NCI-H82 treated with DMSO at 0.1 percent for 48 hours (cell line): ENCODE measurements around the gene DAP.
"Not testable (repeated sequence)": the region's sequence is repeated elsewhere in the genome, so short reads cannot be mapped to it uniquely, and the experiment has no call there.

Source experiments
- DNase-seq: peaks from one replicate; lab custom pipeline; 2025; ENCODE audit not compliant: unreplicated experiment; lab: John Stamatoyannopoulos, UW

Gene DAP

DNA sequence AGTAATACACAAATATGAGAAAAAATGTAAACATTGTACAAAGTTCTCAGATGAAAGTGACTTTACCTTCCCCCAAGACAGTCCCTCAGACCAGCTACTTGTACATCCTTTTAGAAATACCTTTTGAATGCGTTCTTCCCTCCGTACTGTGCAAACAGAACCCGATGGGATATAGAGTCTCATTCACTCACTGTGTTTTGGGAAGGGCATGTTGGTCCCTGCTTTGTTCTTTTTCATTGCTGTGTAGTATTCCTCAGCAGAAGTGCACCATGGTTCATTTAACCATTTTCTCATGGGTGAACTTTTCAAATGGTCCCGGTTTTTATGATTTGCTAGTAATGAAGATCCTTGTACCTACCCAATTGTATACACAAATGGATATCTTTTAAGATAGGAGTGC is 102.8 kb downstream of the DAP start:
- DNase-seq, result no peak

DNA sequence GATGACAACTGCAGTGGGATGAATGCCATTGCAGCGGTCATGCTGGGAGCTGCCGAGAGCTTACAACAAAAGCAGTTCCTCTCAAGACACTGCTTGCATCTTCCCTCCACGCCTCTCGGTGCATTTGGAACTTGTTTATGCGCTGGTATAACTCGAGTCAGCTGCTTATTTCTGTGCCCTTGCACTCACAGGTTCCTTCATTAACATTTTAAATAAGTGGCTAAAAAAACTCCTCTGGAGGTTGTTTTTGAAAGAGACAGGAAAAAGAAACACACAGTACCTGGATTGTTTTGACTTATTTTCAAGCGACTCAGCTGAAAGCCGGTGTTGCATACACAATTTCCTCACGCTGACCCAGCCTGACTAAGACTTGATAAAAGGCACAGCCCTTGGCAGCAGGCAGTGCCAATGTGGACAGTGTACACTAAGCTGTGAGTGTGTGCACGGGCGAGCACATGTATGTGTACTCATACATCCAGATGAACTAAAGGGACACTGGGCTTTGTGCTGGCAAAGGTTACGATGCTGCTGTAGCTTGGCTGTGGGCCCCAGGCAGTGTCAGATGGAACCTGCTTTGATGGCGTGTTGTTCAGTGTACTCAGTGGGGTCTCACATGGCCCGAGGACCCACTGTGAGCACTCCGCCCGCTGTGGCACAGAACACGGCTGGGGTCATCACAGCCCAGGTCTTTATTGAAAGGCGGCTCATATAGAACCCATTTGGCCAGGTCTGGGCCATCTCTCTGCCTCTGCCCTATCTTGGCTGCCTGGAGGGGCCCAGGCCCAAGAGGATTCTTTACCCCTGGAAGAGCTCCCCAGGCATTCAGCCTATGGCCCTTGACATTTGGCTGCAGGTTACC is 104.8 kb downstream of the DAP start:
- no peak for DNase-seq

DNA sequence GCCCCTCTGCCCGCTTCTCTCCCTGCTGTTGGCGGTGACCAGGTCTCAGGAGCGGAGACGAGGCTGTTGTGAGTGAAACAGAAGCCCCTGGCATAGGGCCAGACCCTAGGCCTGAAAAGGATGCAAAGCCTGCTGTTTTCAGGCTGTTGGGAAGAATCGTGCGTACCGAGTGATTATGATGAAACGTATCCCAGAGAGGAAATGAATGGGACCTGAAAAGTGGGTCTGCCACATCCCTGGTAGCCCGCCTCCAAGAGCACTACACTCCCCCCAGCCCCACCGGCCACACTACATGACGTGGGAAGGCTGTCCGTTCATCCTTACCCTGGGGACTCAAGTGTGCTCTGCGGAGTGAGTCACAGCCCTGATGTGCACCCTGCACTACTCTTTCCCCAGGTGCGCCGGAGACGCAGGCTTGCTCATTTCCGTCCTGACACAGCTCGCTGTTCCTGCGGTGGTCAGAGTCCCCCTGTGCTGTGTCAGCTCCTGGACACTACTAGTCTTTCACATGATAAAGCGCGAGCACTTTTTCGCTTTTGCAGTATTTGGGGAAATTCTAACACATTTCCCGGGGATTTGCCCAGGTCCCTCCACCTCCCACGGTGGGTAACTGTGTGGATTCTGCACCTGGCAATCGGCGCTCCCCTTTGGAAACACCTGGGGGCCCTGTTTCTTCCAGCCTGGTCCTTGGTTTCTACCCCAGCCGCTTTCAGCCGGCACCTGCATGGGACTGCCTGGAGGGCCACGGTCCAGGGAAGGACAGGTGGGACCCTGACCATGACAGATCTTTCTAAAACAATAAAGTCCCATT is 105.7 kb downstream of the DAP start:
- no peak for DNase-seq

DNA sequence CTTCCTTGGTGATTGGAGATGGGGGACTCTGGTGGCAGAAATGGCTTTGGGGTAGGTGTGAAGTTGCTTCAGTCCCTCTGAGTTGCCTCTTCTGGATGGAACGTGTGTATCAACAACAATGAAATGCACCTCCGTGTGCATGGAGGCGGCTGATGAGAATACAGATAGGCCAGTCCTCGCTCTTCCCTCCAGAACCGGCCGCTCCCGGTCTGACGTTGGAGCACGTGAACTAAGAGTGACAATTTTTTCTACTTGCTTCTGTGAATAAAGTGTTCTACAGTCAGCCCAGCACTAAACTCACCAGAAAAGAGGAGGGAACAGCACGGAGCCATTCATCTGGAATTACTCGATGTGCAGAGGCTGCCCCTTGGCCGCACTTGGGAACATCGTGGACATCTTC is 106.5 kb downstream of the DAP start:
- no peak for DNase-seq

DNA sequence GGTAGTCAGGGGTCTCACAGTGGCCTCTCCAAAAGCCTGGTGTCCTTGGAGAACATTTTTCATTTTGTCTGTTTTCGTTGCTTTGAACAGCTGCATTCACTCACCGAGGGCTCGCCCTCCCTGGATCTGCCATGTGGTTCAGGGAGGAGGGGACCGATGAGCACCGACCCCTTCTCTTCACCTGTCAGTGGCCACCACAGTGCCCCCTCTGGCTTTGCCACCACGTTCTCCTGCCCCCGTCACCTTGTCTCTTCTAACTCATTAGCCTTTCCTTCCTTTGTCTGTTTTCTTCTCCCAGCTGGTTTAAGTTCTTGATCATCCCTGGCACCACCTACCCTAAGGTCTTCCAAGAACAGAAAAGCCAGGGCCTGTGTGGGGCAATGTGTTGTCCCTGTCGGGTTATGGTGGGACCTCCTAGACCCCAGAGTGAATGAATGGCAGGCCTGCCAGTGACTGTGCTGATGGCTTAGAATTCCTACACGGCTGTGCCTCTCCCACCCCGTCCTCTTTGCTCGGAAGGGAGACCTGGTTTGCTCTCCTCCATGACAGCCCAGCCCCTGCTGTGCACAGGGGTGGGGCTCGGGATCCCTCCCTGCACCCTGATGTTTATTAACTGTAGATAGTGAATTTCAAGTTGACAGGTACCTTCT is 107.2 kb downstream of the DAP start:
- DNase-seq, result no peak

DNA sequence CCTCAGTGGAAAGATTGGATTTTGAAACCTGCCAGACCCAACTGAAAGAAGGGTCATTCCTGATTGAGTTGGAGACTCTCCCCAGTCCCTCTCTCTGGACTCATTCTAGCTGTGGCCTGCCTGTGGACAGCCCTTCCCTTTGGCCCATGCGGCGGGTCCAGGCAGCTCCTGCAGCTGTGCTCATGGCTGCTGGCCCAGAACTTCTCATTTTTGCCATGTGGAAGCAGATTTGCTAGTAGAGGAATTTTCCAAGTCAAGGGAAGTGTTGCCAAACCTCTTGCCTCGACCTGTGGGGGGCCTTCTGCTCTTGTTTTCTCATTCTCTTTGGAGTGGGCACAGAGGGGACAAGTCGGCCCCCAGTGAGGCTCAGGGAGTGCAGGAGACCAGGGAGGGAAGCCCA is 108.0 kb downstream of the DAP start:
- no peak for DNase-seq

DNA sequence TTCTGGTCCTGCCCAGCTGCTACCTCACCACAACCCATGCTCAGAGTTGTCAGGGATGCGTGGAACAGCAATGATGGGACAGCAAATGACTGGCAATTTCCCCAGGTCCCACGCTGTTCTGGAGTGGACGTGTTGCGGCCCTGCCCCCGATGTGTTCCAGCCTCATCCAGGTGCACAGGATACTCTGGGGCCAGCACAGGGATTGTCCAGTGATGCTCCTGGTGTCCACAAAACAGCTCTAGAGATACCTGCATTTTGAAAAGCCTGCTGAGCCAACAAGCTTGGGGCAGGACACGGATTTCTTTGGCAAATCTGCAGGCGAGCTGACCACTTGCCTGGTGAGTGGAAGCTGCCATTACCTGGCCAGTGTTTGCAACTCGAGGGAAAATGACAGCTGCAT is 108.4 kb downstream of the DAP start:
- no peak for DNase-seq

DNA sequence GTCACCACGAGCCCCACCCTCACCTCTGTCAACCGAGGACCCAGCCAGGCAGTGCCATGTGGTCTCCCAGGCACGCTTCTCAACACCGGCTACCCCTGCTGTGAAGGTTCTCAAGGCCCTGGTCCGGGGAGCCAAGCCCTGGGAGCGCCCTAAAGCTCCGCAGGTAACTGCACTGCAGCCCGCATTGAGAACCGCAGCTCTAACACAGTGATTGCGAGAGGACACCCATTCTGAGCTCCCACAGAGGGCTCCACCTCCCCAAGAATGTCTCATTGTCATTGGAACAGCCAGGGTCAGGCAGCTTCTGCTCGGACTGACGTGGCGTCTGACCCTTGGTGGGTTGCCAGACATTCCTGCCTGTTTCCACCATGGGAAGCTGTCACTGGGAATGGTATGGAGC is 108.9 kb downstream of the DAP start:
- no peak for DNase-seq

DNA sequence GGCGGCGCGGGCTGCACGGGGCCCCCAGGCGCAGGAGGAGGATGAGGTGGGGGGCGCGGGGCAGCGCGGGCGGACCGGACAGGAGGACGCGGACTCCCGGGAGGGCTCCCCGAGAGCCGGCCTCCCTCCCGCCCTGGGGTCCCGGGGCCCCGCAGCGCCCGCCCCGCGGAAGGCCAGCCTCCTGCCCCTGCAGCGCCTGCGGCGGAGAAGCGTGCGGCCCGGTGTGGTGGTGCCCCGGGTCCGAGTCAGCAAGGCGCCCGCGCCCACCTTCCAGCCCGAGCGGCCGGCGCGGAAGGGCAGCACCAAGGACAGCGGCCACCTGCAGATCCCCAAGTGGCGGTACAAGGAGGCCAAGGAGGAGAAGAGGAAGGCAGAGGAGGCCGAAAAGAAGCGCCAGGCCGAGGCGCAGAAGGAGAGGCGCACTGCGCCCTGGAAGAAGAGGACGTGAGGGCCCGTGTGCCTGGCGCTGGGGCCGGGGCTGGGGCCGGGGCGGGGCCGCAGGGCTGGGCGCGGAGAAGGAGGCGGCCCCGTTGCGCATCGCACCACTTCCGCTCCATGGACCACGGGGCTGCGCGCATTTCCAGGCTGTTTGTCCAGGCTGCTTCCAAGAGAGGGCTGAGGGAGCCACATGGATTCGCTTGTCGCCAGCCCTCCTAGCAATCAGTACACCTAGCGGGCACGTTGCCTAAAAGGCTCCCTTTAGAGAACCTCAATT is 111.2 kb downstream of the DAP start:
- DNase-seq, result no peak

DNA sequence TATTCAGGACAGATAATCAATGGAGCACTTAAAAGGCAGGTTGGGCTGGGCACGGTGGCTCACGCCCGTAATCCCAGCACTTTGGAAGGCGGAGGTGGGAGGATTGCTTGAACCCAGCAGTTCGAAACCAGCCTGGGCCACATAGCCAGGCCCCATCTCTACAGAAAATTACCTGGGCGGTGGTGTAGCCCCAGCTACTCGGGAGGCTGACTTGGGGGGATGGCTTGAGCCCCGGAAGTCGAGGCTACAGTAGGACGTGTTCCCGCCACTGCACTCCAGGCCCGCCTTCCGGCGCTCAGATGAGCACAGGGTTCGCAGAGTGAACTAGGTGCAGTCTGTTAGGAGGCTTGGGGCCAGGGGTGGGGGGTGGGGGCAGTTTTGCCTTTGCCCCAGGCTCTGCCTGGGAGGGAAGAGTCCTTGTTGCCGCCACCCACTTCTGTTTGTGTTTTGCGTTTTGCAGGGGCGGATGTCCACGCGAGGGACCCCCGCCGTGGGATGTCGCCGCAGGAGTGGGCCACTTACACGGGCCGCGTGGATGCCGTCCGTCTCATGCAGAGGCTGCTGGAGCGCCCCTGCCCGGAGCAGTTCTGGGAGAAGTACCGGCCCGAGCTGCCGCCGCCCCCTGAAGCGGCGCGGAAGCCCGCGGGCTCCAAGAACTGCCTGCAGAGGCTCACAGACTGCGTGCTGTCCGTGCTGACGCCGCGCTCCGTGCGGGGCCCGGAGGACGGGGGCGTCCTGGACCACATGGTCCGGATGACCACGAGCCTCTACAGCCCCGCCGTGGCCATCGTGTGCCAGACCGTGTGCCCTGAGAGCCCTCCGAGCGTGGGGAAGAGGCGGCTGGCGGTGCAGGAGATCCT is 112.0 kb downstream of the DAP start:
- no peak for DNase-seq

DNA sequence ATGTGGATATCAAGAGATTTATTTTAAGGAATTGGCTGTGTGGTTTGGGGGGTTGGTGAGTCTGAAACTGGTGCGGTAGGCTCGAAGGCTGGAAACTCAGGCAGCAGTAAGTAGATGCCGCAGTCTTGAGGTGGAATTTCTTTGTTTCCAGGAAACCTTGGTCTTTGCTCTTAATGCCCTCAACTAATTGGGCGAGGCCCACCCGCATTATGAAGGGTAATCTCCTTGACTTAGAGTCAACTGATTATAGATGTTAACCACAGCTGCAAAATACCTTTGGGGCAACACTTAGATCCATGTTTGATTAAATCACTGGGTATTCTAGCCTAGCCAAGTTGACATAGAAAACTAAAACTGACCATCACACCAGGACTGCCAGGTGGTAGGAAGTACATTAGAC is 113.4 kb downstream of the DAP start:
- DNase-seq, result no peak

DNA sequence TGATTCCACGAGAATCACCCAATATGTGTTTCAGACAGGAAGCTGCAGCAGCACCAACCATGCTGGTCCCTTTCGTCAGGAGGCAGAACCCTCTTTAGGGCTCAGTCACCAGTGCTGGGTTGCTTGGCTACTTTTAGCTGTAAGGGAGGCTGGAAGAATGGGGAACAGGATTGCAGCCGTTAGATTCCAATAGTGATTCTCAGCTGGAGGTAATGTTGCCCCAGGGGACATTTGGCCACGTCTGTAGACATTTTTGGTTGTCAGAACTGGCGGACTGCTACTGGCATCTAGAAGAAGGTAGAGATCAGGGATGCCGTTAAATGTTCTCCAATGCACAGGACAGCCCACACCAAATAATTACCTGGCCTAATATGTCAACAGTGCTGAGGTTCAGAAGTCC is 115.4 kb downstream of the DAP start:
- no peak for DNase-seq

DNA sequence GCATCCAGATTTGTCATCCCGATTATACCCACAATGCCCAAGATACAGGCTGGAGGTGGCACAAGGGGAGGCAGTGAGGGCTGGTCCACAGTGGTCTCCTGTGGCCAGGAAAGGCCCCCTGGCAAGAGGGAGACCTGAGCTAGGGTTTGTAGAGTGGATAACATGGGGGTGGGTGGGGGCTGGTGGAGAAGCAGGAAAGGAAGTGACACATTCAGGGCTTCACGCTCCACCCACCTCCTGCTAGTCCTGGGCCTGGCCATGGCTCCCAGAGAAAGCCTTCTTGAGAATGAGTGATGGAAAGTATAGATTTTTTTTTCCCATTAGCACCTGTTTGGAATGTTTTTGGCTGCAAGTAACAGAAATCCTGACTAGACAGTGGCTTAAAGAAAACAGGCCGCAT is 115.9 kb downstream of the DAP start:
- no peak for DNase-seq

DNA sequence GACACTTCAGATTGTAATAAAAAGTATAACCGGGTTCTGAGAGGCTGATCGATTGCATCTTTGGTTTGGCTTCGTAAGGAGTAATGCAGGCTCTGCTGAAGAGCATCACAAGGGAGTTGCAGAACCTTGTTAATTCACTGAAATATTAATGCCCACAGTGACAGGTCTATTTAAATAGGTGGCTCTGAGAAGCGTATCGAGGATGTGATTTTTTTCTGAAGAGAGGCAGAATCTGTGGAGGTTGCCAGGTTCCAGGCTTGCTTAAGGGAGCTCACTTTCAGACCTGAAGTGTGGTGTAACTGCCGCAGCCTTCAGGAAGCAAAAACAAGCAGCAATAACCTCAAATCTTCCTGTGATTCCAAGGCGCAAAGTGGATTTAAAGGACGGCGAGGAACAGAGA is 116.8 kb downstream of the DAP start:
- DNase-seq, result no peak

DNA sequence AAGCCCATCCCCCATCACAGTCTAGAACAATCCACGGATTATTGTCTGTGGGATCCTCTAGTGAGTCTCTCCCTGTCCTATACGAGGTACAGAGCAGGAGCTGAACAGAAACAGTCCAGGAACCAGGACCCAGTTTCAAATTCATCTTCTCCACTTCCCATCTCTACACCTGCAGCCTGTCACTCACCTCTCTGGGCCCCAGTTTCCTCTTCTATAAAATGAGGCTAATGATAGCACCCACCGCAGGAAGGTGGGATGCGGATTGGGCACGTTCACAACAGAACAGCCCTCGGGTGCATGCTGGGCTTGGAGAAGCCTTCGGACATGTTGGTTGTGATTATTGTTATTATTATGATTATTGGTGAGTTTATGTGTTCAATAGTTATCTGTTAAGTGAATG is 118.7 kb downstream of the DAP start:
- DNase-seq, result no peak

DNA sequence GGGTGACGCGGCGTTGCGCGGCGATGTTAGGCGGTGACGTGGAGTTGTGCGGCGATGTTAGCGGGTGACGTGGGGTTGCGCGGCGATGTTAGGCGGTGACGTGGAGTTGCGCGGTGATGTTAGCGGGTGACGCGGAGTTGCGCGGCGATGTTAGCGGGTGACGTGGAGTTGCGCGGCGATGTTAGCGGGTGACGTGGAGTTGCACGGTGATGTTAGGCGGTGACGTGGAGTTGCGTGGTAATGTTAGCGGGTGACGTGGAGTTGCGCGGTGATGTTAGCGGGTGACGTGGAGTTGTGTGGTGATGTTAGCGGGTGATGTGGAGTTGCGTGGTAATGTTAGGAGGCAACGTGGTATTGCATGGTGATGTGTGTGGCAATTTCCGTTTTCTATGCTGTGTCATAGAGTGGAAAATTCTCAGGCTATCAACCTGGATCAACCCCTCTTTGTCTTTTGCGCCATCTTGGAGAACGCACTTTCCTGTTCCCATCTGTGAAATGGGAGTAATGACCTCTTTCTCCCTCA is 121.1 kb downstream of the DAP start:
- DNase-seq, result no peak

DNA sequence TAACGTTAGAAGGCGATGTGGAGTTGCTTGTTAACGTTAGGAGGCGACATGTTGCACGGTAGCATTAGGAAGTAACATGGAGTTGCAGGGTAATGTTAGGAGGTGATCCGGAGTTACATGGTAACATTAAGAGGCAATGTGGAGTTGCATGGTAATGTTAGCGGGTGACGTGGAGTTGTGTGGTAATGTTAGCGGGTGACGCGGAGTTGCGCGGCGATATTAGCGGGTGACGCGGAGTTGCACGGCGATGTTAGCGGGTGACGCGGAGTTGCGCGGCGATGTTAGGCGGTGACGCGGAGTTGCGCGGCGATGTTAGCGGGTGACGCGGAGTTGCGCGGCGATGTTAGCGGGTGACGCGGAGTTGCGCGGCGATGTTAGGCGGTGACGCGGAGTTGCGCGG is 122.3 kb downstream of the DAP start:
- not testable (repeated sequence) for DNase-seq

DNA sequence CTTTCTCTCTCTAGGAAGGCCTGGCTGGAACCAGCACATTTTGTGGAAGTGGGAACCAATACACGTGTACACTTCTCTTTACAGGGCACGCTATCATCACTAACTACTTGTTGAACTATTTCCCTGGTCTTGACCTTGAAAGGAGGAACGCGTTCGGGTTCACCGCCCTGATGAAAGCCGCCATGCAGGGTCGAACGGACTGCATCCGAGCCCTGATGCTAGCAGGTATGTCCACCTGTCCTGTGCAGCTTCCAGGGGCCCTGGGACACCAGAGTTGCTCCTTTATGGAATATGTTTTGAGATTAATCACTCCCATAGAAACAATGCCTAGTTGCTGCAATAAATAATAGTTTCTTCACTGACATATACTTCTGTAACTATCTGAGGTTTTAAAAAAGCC is 123.1 kb downstream of the DAP start:
- DNase-seq, result no peak

DNA sequence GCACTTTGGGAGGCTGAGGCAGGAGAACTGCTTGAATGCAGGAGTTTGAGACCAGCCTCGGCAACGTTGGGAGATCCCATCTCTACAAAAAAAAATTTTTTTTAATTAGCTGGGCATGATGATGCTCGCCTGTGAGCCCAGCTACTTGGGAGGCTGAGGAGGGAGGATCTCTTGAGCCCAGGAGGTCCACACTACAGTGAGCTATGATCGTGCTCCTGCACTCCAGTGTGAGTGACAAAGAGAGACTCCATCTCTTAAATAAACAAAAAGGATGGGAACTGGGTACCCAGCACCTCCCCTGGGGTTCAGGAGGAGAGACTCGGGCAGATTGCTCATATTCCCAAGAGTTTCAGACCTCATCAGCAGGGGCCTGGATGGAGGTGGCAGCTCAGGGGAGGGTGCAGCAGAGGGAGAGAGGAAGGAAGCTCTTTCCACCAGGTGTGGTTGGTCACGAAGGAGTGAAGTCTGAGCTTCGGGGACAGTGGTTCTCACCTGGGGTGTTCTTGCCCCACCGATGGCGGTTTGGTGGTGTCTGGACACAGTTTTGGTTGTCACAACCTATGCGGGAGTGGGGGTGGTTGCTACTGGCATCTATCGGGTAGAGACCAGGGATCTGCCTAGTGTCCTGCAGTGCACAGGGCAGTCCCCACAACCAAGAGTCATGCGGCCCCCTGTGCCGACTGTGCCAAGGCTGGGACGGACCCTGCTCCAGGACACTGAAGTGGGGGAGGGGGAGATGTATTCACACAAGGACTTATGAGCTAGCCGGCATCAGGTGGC is 124.5 kb downstream of the DAP start:
- DNase-seq, result no peak
